ENCODE results near the gene NTM.

NTM gene

DNA sequence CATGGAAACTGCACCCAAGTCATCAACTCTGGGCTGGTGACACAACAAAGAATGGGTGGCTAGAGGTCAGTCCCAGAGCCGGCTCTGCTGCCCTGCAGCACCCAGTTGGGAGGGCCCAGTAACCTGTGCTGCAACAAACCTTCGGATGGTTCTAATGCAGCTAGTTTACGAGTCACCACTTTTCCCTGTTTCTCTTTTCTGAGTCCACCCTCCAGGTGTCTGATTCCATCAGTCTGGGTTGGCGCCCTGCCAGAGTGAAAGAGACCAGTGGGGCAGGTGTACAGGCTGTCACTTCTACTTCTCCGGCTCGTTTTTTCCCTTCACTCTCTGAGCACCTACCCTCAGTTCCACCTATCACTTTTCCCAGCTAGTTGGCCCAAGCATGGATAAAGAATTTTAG is 572.9 kb downstream of the NTM start:
- no peak for DNase-seq

DNA sequence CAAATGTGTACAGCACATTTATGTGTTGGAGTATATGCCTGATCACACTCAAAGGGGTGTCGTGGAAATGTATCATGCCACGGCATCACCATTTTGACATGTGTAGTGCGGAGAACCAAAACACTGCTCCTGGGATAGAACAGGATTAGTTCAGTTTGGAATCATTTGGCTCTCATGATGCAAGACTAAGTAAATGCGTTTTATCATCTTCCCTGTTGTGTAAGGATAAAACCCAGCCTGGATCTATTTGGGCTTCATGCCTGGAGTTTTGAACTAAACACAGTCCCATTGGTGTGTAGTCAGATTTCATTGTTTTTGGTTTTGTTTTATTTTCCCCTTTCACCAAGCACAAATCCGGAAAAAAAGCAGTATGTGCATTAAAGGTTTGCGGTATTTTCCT is 574.3 kb downstream of the NTM start:
- no peak for DNase-seq

DNA sequence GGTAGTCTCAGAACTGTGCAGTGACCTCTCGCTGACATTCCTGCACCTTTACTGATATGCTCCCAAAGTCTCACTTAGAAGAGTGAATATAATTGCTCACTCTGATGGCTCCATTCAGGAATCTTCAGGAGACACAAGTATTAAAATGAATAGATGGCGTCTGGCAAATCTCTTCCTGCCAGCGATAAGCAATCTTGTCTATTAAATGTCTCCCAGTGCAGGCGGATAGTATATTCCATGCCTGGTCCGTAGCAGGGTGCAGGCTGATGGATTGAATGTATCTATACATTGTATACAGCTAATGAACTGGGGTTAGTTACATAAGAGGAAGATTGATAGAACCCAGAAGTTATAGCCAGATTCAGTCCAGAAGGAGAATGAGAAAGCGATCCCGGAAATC is 575.3 kb downstream of the NTM start:
- DNase-seq: no peak

DNA sequence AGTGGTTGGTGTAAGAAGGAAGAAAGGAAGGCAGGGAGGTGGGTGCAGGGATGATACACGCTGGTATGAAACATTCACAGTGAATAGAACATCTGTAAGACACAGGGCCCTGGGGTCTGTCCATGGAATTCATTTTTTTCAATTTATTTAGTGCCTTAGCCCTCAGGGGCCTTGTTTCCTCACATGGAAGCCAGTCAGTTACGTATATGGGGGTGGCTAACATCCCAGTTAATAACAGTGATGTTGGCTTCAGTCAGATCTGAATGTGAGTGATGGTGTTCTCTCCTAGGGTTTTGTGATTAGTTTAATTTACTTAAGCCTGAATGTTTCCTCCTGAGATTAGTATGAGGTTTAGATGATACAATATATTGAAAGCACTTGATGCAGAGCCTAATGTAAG is 577.1 kb downstream of the NTM start:
- DNase-seq: no peak

DNA sequence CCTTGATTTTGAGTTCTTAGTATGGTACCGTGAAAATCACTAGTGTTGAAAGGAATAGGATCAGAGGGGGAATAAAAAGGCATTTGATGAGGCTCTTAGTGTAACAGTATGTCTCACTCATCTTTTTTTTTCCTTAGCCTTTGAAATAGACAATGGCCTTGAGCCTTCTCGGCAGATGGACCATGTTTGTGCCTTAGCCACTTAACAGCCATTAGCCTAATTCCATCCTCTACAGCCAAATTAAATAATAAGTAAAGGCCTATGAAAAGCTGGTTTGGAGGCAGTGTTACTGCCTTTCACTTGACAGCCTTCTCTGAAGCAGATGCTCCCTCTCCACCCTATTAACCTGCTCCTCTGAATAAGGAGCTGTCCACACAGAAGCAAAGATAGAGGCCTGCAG is 580.7 kb downstream of the NTM start:
- no peak for DNase-seq

DNA sequence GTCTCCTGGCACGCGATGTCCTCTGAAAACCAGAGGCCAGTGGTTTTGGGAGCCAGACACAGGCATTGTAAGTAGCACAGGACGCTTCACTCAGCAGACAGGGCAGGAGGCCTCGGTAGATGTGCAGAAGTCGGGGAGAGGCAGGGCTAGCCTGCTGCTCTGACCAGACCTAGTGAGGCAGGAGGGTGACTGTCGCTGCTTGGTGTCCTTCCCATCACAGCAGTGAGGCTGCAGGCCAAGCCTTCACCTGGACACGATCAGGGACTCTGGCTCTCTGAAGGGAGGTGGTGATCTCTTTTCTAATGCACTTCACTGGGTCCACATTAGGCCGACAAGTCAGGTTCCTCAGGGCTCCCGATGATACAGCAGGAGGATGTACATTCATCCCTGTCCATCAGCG is 583.7 kb downstream of the NTM start:
- no peak for DNase-seq

GRCh38 chr11:131955904-131956303 is 585.5 kb downstream of the NTM start:
- DNase-seq: no peak

DNA sequence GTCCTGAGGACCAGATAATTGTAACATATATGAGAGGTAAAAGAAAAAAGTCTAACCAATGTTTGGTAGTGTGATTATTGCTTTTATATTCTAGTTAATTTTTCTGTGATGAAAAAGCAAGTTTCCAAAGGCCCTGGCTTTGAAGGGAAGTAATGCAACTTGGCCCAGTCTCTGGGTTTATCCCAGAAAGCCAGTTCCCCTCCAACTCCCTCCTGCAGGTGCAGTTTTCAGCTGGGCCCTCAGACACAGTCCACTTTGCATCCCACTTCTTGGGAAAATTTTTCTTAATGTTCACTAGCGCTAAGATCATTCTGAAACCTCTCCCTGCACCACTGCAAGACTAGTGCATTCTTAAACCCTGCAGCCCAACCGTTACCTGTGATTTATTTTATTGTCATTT is 586.8 kb downstream of the NTM start:
- no peak for DNase-seq

DNA sequence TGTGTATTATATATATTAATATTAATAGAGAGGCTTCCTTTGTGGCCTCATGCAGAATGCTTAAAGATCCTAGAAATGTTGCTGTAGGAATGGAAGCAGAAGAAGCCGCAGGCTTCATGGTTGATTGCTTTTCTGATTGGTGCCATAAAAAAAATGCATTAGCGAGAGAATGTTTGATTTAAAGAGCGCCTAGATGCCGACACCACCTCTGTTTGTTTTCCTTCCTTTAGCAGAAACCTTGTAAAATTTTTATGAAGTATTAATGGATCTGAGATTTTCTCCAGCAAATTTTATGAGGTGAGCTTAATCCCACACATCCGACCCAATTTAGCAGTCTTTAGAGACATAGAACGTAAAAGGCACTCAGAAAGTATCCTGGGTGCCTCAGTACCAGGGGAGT is 587.5 kb downstream of the NTM start:
- no peak for DNase-seq

- DNase-seq: no peak
Measured at GRCh38 chr11:131962818-131963217, 592.4 kb downstream of the NTM start.

GRCh38 chr11:131964698-131965483 is 594.5 kb downstream of the NTM start:
- DNase-seq: no peak

DNA sequence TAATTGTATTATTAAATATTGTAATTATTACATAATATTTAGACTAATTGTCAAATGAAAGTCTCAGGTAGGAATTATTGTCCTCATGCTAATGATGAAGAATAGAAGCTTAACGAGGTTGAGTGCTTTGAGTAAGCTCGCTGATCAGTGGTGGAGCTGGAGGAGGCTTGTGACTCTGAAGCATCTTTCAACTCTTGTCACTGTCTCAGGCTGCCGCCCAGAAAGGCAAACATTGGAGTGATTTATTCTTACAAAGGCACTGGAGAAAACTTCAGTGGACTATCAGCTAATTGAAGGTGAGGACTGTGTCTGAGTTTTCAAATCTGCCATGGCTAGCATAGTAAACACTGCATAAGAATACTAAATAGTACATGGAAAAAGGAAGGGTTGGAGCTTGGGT is 595.1 kb downstream of the NTM start:
- DNase-seq: no peak

GRCh38 chr11:131966667-131967066 is 596.3 kb downstream of the NTM start:
- no peak for DNase-seq

- DNase-seq: no peak
Measured at GRCh38 chr11:131969261-131969660, 598.8 kb downstream of the NTM start.

DNA sequence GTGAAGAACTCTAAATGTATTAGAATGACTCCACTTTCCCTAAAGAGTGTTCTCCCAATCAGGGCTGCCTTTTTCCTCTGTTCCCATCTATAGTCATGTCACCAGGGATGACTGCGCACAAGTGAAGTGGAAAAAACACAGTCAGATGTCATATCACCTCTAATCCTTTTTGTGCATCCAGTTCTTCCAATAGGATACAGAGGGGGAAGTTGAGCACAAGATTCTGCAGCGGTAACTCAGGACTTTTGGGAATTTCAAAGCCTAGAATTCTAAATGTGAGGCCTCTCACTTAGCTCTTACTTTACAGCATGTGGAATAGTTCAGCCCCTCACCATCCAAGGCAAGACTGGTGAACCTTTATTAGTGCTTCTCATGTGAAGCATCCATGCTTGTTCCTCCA is 602.6 kb downstream of the NTM start:
- no peak for DNase-seq

DNA sequence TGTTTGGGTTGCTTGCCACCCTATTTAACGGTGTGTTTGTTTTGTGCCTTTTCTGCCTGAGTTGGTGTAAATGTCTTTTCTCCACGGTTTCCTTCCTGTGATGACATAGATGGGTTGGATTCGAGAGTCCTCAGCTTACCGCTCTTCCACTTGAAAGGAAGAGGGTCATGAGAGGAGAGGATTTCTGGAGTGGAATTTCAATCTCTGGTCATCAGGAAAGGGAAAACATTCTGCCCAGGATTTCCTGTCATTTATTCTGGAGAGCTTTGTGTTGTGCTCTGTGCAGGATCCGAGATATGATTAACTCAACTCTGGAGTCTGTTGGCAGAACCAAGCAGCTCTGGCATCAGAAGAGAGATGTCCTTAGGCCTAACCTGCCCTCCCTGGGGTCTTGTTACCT is 605.2 kb downstream of the NTM start:
- no peak for DNase-seq

- DNase-seq: no peak
Measured at GRCh38 chr11:131976021-131976420, 605.6 kb downstream of the NTM start.

DNA sequence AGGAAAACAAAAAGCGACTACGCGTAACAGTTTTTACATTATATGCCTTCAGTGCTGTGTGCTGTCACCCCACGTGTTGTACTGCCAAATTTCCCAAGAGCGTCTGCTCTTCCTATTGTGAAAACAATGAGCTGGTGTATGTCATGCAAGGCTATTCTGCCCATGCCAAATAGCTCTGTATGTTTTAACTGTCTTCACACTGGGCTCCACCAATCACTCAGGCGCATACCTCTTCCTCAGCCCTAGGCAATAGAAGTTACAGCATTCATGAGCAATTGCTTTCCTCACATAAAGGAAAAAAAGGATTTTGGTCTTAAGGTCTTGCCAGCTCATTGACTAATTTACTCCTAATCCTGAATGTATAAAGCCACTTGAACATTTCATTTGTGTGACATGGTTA is 606.8 kb downstream of the NTM start:
- DNase-seq: no peak

GRCh38 chr11:131977854-131978253 is 607.4 kb downstream of the NTM start:
- DNase-seq: no peak

DNA sequence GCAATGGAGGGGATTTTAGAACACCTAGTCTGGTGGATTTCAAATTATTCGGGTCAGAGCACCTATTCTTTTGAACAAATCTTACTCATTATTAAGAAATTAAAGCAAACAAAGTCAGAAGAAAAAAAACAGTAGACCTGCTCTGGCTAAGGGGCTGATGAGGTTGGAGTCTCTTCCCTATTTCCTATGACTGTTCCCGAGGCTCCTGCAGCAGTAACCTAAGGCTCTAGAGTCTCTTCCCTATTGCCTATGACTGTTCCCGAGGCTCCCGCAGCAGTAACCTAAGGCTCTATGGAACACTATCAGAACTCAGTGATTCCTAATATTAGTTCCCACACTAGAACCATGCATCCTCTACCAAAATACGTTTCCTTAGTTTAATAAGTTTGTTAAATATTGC is 607.9 kb downstream of the NTM start:
- no peak for DNase-seq

DNA sequence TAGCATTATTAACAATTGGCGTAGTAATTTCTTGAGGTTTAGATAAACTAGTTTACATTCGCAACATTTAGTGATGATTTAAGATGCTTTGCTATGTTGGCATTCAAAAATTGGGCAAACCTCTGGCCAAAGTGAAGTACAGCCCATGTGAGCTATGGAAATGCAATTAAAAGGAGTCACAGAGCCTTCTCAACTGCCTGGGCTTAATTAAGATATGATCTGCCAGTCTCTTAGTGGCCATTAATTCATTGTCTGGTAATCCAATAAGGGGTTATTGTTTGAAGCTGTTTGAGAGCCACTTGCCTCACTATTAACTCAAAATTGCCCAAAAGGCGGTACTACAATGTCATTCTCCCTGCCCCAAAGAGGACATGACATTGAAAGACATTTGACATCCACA is 608.9 kb downstream of the NTM start:
- no peak for DNase-seq

GRCh38 chr11:131980199-131980598 is 609.8 kb downstream of the NTM start:
- no peak for DNase-seq

- no peak for DNase-seq
Measured at GRCh38 chr11:131980888-131981668, 610.7 kb downstream of the NTM start.

- no peak for DNase-seq
Measured at GRCh38 chr11:131982154-131982553, 611.7 kb downstream of the NTM start.

Data from left hindlimb (tissue), 1 donor.